ENCODE data around the gene ANKRD44. TPM values are rescaled to one million over a fixed set of nuclear protein-coding genes. Genes with fewer than 3 reads are reported as not detected.

The ANKRD44 gene
- total and polyA plus RNA-seq, 12 donors, result 1.1 to 20.1 (median 6.9) TPM

DNA sequence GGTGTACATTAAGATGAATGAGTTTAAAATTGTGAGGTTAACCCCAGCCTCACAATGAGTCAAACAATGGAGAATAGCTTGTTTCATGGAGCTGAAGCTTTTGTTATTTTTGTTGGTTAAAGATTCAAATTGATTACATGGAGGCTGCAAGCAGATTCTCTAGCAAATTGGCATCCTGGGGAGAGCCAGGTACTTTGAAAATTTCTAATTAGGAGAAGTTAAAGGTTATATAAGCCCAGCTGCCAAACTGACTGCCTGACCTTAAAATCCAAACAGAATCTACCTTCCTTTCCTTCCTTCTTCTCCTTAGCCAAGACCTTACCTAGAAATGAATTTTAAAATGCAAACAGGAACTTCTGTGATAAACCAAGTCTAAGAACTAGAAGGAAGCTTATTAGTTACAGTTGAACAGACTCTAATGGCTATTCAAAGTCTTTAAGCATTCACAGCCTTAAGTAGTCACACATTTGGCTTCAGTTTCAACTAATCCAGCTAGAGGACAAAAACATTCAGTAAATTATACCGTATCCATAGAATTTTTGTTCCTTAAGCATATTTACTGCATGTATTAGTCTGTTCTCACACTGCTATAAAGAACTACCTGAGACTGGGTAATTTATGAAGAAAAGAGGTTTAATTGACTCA, 352.6 kb downstream of the ANKRD44 start:
- ATAC-seq, result no peak
- TF ChIP-seq, protein P1, sequence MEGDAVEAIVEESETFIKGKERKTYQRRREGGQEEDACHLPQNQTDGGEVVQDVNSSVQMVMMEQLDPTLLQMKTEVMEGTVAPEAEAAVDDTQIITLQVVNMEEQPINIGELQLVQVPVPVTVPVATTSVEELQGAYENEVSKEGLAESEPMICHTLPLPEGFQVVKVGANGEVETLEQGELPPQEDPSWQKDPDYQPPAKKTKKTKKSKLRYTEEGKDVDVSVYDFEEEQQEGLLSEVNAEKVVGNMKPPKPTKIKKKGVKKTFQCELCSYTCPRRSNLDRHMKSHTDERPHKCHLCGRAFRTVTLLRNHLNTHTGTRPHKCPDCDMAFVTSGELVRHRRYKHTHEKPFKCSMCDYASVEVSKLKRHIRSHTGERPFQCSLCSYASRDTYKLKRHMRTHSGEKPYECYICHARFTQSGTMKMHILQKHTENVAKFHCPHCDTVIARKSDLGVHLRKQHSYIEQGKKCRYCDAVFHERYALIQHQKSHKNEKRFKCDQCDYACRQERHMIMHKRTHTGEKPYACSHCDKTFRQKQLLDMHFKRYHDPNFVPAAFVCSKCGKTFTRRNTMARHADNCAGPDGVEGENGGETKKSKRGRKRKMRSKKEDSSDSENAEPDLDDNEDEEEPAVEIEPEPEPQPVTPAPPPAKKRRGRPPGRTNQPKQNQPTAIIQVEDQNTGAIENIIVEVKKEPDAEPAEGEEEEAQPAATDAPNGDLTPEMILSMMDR (IDR thresholded peaks at IDR 0.05), result no peak
- 95 to 98% methylated on average over 1 of the region's 1 CpG for WGBS, 2 donors

DNA sequence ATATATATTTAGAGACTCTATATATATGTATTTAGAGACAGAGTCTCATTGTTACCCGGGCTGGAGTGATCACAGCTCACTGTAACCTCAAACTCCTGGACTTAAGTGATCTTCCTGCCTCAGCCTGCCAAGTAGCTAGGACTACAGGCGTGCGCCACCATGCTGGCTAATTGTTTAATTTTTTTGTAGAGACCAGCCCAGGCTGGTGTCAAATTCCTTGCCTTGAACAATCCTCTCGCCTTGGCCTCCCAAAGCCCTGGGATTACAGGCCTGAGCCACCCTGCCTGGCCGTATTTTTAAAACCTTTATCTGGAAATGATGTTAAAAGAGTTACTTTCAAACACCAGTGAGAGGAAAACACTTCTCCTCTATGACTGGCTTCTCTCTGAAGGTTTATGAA, 353.1 kb downstream of the ANKRD44 start:
- TF ChIP-seq, protein P1 (IDR thresholded peaks at IDR 0.05), result no peak
- Histone ChIP-seq H3K4me3 (no peak overlapping the region), H3K27ac (no peak overlapping the region), H3K4me1 (no peaks in the 10 kb centered on the region), H3K36me3 (no peaks in the 10 kb centered on the region), H3K27me3 (no peaks in the 10 kb centered on the region), H3K9me3 (no peaks in the 10 kb centered on the region)
- ATAC-seq, result no peak
- intact Hi-C loops (cut with DNase I), result no loop called here
- WGBS, 2 donors, result 94 to 95% methylated on average over 5 of the region's 5 CpGs
- DNase-seq, result no peak

More for the DNA sequence above, 352.6 kb downstream of the ANKRD44 start:
- no peaks in the 10 kb centered on the region for H3K36me3 ChIP-seq
- H3K9me3 ChIP-seq, result no peaks in the 10 kb centered on the region
- no peak for DNase-seq
- no peaks in the 10 kb centered on the region for H3K4me1 ChIP-seq
- H3K27ac ChIP-seq, result no peak overlapping the region
- H3K4me3 ChIP-seq, result no peak overlapping the region
- H3K27me3 ChIP-seq, result no peaks in the 10 kb centered on the region
- intact Hi-C loops (cut with DNase I), result no loop called here

DNA sequence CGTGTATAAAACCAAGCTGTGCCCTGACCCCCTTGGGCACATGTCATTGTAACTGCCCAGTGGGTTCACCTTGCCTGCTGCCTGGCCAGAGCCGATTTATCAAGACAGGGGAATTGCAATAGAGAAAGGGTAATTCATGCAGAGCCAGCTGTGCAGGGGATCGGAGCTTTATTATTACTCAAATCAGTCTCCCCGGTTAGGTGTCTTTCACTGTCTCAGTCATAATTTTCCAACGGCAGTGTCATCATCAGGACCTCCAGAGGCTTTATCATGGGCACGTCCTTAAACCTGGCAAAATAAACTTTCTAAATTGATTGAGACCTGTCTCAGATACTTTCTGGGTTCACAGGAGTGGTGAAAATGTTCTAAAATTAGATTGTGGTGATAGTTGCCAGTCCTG, 354.5 kb downstream of the ANKRD44 start:
- TF ChIP-seq, protein P1 (IDR thresholded peaks at IDR 0.05), result no peak
- no peak for DNase-seq

DNA sequence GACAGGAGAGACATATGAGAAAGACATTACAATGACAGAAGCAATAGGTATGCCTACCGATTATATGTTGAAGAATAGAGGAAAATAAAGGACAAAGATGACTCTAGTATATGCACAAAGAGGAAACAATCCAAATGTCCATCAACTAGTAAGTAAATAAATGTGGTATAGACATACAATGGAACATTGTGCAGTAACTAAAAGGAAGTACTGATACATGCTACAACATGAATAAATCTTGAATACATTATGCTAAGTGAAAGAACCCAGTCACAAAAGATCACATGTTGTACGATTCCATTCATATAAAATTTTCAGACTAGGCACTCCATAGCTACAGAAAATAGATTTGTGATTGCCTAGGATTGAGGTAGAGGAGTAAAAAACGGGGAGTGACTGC, 355.5 kb downstream of the ANKRD44 start:
- H3K9me3 ChIP-seq, result no peaks in the 10 kb centered on the region
- no peaks in the 10 kb centered on the region for H3K27me3 ChIP-seq
- no peaks in the 10 kb centered on the region for H3K36me3 ChIP-seq
- WGBS, 2 donors, result 55 to 74% methylated on average over 3 of the region's 3 CpGs
- H3K27ac ChIP-seq, result no peak overlapping the region
- DNase-seq (no peak), ATAC-seq (no peak)
- H3K4me1 ChIP-seq, result no peaks in the 10 kb centered on the region
- intact Hi-C loops (cut with DNase I), result no loop called here
- H3K4me3 ChIP-seq, result no peak overlapping the region
- TF ChIP-seq, protein P1 (IDR thresholded peaks at IDR 0.05), result no peak

More for the DNA sequence above, 354.5 kb downstream of the ANKRD44 start:
- intact Hi-C loops (cut with DNase I), result no loop called here
- Histone ChIP-seq H3K27ac (no peak overlapping the region), H3K27me3 (no peaks in the 10 kb centered on the region), H3K36me3 (no peaks in the 10 kb centered on the region), H3K4me3 (no peak overlapping the region), H3K4me1 (no peaks in the 10 kb centered on the region), H3K9me3 (no peaks in the 10 kb centered on the region)
- WGBS, 2 donors, result 79 to 82% methylated on average over 6 of the region's 6 CpGs
- no peak for ATAC-seq
